Astrocyte of the spinal cord (primary cell): ENCODE data around the gene SEL1L3.

Experiments
- DNase-seq: peaks from one replicate; pipeline ENCODE4 v3.0.0; 2011; ENCODE audit warnings: low read depth, low spot score
- H3K4me3 ChIP-seq: 2 replicates; pipeline ENCODE4 v1.5.1; 2011; ENCODE audit warnings: low read depth, mild to moderate bottlenecking, low read length, moderate library complexity
- in situ Hi-C: cut with HindIII; loops from 2 replicates; pipeline ENCODE4 v1.10.0; 2017; ENCODE audit warnings: low sequenced_read_pairs
- TF ChIP-seq, protein P1 (sequence below): IDR thresholded peaks from 2 replicates; pipeline ENCODE4 v1.5.1; 2012; ENCODE audit warnings: low read depth, mild to moderate bottlenecking, low read length, inconsistent platforms

SEL1L3 gene

DNA sequence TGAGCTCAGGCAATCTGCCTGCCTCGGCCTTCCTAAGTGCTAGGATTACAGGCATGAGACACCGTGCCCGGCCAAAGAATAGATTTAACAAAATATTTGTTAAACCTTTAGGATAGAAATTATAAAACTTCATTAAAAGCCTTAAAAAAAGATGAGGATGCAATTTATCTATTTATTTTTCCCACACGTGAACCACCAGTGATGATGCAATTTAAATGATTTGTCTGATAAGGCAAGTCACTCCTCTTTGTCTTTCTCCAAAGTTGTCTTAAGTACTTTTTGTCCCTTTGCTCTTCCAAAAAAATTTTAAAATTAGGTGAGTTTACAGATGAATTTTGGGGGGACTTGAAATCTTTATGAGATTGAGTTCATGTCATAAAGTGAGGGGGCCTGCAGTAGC, 149.0 kb downstream of the SEL1L3 start:
- no peak for DNase-seq
- H3K4me3 ChIP-seq, result no peak overlapping the region
- in situ Hi-C loops, result no loop called here
- TF ChIP-seq, protein P1, sequence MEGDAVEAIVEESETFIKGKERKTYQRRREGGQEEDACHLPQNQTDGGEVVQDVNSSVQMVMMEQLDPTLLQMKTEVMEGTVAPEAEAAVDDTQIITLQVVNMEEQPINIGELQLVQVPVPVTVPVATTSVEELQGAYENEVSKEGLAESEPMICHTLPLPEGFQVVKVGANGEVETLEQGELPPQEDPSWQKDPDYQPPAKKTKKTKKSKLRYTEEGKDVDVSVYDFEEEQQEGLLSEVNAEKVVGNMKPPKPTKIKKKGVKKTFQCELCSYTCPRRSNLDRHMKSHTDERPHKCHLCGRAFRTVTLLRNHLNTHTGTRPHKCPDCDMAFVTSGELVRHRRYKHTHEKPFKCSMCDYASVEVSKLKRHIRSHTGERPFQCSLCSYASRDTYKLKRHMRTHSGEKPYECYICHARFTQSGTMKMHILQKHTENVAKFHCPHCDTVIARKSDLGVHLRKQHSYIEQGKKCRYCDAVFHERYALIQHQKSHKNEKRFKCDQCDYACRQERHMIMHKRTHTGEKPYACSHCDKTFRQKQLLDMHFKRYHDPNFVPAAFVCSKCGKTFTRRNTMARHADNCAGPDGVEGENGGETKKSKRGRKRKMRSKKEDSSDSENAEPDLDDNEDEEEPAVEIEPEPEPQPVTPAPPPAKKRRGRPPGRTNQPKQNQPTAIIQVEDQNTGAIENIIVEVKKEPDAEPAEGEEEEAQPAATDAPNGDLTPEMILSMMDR, result no peak

DNA sequence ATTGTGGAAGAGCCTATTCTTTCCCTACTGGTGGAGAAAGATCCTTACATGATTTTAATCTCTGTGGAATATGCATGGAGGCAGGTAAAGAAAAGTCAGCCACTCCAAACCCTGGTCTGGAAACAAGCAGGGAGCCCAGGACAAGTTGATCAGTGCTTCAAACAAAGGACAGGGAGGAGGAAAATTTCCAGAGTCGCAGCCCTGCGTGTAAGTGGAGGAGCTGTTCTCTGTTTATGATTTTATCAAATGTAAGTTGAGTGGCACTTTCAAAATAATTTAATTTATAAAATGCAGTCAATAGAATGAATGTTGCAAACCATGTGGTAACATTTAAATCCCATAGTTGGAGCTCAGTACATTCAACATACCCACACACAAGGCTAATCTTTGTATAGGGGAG, 150.2 kb downstream of the SEL1L3 start:
- TF ChIP-seq, protein P1, result no peak
- no peak overlapping the region for H3K4me3 ChIP-seq
- in situ Hi-C loops, result no loop called here

GRCh38 chr4:25710637-25711036, 152.2 kb downstream of the SEL1L3 start:
- no peak overlapping the region for H3K4me3 ChIP-seq
- TF ChIP-seq, protein P1, result no peak
- no peak for DNase-seq
- in situ Hi-C loops, result no loop called here

More for the DNA sequence above, 150.2 kb downstream of the SEL1L3 start:
- no peak for DNase-seq

DNA sequence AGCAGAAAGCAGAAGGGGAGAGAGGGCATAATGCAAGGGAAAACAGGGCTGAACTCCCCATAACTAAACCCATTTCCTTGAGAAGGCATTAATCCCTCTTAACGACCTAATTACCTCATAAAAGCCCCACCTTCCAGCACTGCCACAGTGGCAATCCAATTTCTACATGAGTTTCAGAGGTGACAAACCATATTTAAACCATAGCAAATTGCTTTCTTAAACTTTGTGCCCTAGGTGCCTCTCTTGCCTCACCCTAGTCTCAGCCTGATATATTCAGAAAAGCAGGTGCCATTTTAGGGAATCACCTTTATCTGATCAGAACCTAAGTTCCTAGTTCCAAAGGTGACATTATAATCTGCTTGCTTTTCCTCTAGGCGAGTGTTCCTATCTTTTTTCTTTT, 158.3 kb downstream of the SEL1L3 start:
- TF ChIP-seq, protein P1, result no peak
- in situ Hi-C loops, result no loop called here
- no peak for DNase-seq
- no peak overlapping the region for H3K4me3 ChIP-seq

DNA sequence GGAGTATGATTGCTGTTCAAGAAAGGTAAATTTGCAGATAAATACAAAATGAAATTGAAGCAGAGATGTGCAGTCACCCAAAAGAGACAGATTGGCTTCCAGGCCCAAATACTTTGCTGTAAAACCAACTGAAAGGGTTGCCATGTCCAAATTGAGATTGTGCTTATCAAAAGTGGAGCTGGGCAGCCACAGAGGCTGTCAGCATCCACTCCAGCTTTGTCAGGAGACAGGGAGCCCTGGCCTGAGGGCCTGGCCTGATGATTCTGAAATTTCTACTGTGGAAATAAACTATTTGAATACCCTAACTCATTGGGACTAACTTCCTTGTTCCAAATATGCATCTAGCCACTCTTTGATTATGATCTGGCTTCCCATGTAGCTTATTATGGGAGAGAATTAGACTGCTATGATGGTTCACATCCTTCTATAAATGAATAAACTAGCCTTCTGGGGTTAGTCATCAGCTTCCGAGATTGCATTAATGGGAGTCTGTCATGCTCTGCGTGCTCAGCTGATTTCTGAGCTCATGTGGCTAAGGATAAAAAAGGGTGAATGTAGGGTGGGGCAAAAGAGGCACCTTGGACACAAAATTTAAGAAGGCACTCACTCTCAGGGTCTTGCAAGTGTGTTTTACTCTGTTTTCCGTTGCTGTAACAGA, 158.9 kb downstream of the SEL1L3 start:
- no peak overlapping the region for H3K4me3 ChIP-seq
- TF ChIP-seq, protein P1, result no peak
- DNase-seq, result no peak
- in situ Hi-C loops, result no loop called here

DNA sequence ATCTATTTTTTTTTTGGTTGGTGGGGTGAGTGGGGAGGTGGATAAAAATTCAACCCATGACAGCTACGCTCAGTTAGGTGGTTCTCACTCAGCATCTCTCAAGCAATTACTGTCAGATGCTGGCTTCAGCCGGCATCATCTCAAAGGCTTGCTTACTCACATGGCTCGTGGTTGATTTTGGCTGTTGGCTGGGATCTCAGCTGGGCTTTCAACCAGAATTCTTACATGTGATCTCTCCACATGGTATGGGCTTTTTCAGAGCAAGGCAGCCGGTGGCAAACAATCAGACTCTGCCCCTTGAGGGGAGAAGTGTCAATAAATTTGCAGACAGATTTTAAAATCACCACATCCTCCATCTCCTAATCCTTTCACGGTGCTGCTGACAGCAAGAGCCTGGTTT, 159.9 kb downstream of the SEL1L3 start:
- TF ChIP-seq, protein P1, result no peak
- peak; percentile 72 for DNase-seq
- H3K4me3 ChIP-seq, result no peak overlapping the region
- in situ Hi-C loops, result no loop called here

GRCh38 chr4:25700661-25701060, 162.1 kb downstream of the SEL1L3 start:
- DNase-seq, result no peak
- TF ChIP-seq, protein P1, result no peak
- no peak overlapping the region for H3K4me3 ChIP-seq
- in situ Hi-C loops, result no loop called here
